Measurements from ENCODE around the gene ATXN7.

ATXN7 gene

GRCh38 chr3:63976872-63977200 lies 113.2 kb downstream of the ATXN7 start:
- H3K4me1 Mint-ChIP-seq = peaks cover 65% of the 10 kb centered on the region
- no peak overlapping the region for H3K27ac Mint-ChIP-seq
- DNase-seq = no peak
- H3K36me3 Mint-ChIP-seq (ENCODE audit: low read depth) = peaks cover 24% of the 10 kb centered on the region
- no peaks in the 10 kb centered on the region for H3K9me3 Mint-ChIP-seq
- H3K27me3 Mint-ChIP-seq (ENCODE audit: low read depth, poor library complexity) = no peaks in the 10 kb centered on the region
- no peak overlapping the region for H3K4me3 Mint-ChIP-seq
- TF ChIP-seq CTCF (IDR thresholded peaks at IDR 0.05) = no peak

- Mint-ChIP-seq H3K27me3 (ENCODE audit: low read depth, poor library complexity) (no peaks in the 10 kb centered on the region), H3K4me1 (peaks cover 55% of the 10 kb centered on the region), H3K27ac (peak overlapping the region; percentile 50), H3K4me3 (no peak overlapping the region), H3K36me3 (ENCODE audit: low read depth) (peaks cover 33% of the 10 kb centered on the region), H3K9me3 (no peaks in the 10 kb centered on the region)
- no peak for DNase-seq
- no peak for TF ChIP-seq CTCF (IDR thresholded peaks at IDR 0.05)
Measured at GRCh38 chr3:63977893-63978292, 114.2 kb downstream of the ATXN7 start.

GRCh38 chr3:63979093-63979885 lies 115.6 kb downstream of the ATXN7 start:
- DNase-seq = no peak
- Mint-ChIP-seq H3K27me3 (ENCODE audit: low read depth, poor library complexity) (no peaks in the 10 kb centered on the region), H3K4me3 (no peak overlapping the region), H3K27ac (no peak overlapping the region), H3K9me3 (no peaks in the 10 kb centered on the region), H3K4me1 (peaks cover 47% of the 10 kb centered on the region), H3K36me3 (ENCODE audit: low read depth) (peaks cover 31% of the 10 kb centered on the region)
- TF ChIP-seq CTCF (IDR thresholded peaks at IDR 0.05) = no peak

GRCh38 chr3:63980019-63980418 lies 116.4 kb downstream of the ATXN7 start:
- Mint-ChIP-seq H3K36me3 (ENCODE audit: low read depth) (peaks cover 30% of the 10 kb centered on the region), H3K9me3 (no peaks in the 10 kb centered on the region), H3K4me3 (no peak overlapping the region)

GRCh38 chr3:63980830-63981498 lies 117.3 kb downstream of the ATXN7 start:
- no peaks in the 10 kb centered on the region for H3K27me3 Mint-ChIP-seq (ENCODE audit: low read depth, poor library complexity)
- no peaks in the 10 kb centered on the region for H3K9me3 Mint-ChIP-seq
- H3K4me3 Mint-ChIP-seq = no peak overlapping the region
- TF ChIP-seq CTCF (IDR thresholded peaks at IDR 0.05) = no peak
- H3K27ac Mint-ChIP-seq = no peak overlapping the region
- DNase-seq = no peak
- peaks cover 37% of the 10 kb centered on the region for H3K36me3 Mint-ChIP-seq (ENCODE audit: low read depth)
- peaks cover 50% of the 10 kb centered on the region for H3K4me1 Mint-ChIP-seq

More at GRCh38 chr3:63980019-63980418, 116.4 kb downstream of the ATXN7 start:
- no peak for TF ChIP-seq CTCF (IDR thresholded peaks at IDR 0.05)
- Mint-ChIP-seq H3K4me1 (peaks cover 47% of the 10 kb centered on the region), H3K27ac (no peak overlapping the region), H3K27me3 (ENCODE audit: low read depth, poor library complexity) (no peaks in the 10 kb centered on the region)
- DNase-seq = no peak

Measured in nephron progenitor cell (in vitro differentiated cells).